Sciatic nerve (tissue), 2 donors: Measurements from ENCODE around the gene RER1. TPM values are rescaled to one million over a fixed set of nuclear protein-coding genes. Genes with fewer than 3 reads are reported as not detected.

ENCODE experiments used
- ATAC-seq: fragments of 200-7000 bp; cut with Tn5 transposase; one replicate; pipeline ENCODE4 v1.9.1; 2020; ENCODE audit warnings: mild to moderate bottlenecking, moderate library complexity
- DNase-seq: peaks from one replicate; pipeline ENCODE4 v3.0.0-alpha.2; 2020; ENCODE audit warnings: low spot score
- intact Hi-C: fragments of 100-400 bp; cut with DNase I; formaldehyde crosslinking; loops from one replicate; pipeline ENCODE4 v1.14.2; 2022
- total RNA-seq: library from RNA; stranded (reverse); fragmentation: NEBNext Ultra II Directional; extraction: Animal tissue kit (Norgen Biotek cat#: 25700); gene quantifications from one replicate; pipeline ENCODE4 v1.2.1, GENCODE V29; 2021
- donor health status: DM: no; HTN: no; CAD: no.
- donor health status: DM: no; HTN: no; CAD: no.

Gene RER1
- total RNA-seq, 1 donor from 2014 or later = 87.3 TPM

GRCh38 chr1:2374252-2375155 is 17.1 kb upstream of the RER1 start:
- peak; percentile 31 for DNase-seq

DNA sequence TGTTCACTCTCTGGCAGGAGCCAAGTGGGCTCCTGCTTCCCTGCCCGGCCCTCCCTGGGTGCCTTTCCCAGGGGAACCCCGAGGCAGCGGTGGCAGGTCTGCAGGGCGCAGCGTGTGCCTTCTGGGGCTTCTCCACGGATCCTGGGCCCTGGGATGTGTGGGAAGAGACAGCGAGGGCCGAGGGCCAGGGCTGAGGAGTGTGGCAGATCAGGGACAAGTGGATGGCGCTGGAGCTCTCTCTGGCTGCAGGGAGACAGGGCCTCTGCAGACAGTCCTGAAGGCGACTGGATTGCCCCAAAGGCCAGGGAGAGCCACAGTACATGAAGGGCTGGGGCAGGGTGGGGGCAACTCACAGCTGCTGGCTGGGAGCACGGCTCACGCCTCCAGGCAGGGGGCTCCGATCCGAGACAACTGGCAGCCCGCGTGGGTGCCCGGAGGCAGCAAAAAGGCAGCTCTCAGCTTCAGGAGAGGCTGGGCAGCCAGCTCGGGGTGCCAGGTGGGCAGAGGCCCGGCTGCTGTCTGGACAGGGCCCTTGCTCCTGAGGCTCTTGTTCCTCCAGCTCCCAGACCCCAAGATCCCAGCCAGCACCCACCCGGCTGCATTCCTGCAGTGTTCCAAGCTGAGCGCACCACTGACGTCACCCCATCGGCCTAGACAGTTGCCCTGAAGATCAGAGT is 16.3 kb upstream of the RER1 start:
- intact Hi-C loops = no loop called here
- ATAC-seq (no peak), DNase-seq (peak; percentile 49)

More at GRCh38 chr1:2374252-2375155, 17.1 kb upstream of the RER1 start:
- intact Hi-C loops = no loop called here
- ATAC-seq = no peak

- intact Hi-C loops = no loop called here
- ATAC-seq (no peak), DNase-seq (no peak)
These were observed 15.7 kb upstream of the RER1 start for GRCh38 chr1:2375923-2376260.

DNA sequence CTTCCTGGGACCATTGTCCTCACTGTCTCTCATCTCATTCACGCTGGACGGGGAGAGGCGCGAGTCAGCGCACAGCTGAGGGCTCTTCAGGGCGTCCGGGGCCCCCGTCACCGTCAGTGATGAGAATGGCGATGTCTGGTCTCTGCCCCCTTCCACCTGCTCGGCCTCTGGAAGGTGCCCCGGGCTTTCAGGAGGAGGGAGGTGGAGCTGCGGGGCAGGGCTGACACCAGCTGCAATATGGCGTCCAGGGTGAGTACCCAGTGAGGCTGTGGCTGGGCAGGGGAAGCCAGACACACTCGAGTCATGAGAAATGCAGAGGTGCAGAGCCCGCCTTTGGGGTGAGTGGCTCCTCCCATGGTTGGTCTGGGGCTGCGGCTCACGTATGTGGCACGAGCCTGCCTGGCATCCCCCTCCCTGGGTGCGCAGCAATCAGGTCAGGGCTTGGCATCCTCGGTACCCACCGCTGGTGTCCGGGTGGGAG is 15.3 kb upstream of the RER1 start:
- peak; percentile 51 for DNase-seq
- ATAC-seq = no peak
- intact Hi-C loops = no loop called here

DNA sequence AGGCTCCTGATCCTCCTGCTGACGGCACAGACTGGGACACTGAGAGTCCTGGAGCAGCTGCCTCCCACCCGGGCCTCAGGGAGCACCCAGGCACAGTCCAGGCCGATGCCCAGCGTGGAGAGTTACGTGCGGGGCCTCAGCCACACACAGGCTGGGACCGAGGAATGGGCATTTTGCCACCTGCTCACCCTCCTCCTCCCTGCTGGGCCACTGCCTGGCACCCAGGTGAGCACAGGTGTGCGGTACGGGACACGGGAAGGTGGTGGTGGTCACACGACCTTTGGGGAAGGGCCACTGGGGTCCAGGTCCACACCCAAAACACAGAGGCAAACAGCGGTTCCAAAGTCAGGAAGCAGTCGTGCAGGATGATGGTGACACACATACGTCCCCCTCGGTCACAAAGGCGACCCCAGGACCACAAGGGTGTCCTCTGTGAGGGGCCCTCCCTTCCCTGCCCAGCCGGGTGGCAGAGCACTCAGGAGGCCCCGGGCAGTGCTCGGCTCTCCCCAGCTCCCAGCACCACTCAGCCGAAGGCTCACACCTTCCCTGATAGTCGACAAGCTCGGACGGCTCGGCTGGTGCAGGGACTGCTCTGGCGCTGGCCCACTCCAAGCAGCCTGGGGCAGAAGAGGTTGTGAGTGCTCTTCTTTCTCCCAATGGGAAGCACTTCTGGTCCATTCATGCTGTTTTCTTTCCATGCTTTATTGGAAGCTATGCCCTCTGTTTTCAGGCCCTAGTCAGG is 14.5 kb upstream of the RER1 start:
- intact Hi-C loops = no loop called here
- DNase-seq (peak; percentile 53), ATAC-seq (no peak)

GRCh38 chr1:2377751-2378440 is 13.7 kb upstream of the RER1 start:
- intact Hi-C loops = no loop called here
- ATAC-seq (no peak), DNase-seq (peak; percentile 45)

- intact Hi-C loops = no loop called here
- no peak for ATAC-seq
- peak; percentile 53 for DNase-seq
These were observed 13.2 kb upstream of the RER1 start for GRCh38 chr1:2378441-2378851.

DNA sequence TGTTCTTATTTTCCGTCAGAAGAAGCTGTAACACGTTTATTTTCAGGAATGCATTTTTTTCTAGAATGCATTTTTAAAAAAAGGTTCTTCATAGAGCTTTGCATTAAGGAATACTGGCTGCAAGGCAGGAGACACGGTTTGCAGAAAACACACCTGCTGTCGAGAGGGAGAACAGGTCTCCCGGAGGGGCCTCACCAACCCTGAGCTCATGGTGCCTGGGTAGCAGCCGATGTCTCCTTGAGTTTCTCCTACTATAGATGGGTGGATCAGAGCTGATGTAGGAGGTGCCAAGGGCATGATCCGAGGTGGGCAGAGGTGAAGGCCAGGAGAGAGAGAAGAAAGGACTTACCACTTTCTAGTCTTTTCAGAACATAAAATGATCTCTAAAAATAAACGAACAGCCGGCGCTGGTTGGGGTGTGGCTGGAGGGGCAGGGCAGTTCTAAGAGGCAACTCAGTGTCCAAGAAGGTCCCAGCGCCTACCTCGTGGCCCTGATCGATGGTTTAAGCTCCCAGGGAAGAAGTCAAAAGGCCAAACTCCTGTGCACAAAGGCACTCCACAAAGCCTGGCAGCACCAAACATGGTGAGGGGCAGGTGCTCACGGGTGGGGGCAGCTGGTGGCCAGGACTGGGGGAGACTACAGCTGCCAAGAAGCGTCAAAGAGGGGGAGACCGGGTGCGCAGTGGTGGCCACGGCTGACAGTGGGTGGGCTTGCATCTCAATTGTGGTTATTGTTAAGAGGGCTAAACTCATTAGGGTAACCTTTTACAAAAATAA is 12.5 kb upstream of the RER1 start:
- DNase-seq (peak; percentile 51), ATAC-seq (no peak)
- intact Hi-C loops = no loop called here

DNA sequence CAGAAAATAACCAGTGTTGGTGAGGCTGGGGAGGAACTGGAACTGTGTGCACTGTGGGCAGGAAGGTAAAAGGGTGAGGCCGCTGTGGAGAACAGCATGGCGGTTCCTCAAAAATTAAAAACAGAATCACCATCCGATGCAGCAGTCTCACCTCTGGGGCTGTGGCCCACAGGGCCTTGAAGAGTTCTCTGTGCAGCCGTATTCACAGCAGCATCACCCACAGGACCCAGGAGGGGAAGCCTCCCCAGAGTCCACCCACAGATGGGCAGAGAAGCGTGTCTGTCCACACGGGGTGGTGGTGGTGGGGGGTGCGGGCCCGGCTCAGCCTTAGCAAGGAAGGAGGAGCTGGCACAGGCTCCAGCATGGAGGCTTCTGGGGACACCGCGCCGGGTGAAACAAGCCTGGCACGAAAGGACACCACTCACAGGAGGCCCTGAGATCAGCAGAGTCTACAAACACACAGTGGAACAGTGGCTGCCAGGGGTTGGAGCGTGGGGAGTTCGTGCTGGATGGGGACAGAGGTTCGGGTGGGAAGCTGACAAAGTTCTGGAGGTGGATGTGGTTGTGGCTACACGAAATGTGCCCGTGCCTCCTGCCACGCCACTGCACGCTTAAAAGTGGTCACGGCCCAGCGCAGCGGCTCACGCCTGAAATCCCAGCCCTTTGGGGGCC is 11.8 kb upstream of the RER1 start:
- intact Hi-C loops = loop anchor here (2.0 kb wide), 1 partner anchor 185 kb away; the partner anchor contains the start of gene FAAP20
- DNase-seq (peak; percentile 57), ATAC-seq (no peak)

GRCh38 chr1:2380816-2381591 is 10.6 kb upstream of the RER1 start:
- ATAC-seq (peak; percentile 45), DNase-seq (peak; percentile 58)
- intact Hi-C loops = loop anchor here (2.0 kb wide), 1 partner anchor 186 kb away; the partner anchor contains the start of gene FAAP20

GRCh38 chr1:2381741-2382620 is 9.7 kb upstream of the RER1 start:
- ATAC-seq = peak; percentile 96
- intact Hi-C loops = loop anchor here (2.0 kb wide), 1 partner anchor 187 kb away; the partner anchor contains the start of gene FAAP20
- peak; percentile 92 for DNase-seq

DNA sequence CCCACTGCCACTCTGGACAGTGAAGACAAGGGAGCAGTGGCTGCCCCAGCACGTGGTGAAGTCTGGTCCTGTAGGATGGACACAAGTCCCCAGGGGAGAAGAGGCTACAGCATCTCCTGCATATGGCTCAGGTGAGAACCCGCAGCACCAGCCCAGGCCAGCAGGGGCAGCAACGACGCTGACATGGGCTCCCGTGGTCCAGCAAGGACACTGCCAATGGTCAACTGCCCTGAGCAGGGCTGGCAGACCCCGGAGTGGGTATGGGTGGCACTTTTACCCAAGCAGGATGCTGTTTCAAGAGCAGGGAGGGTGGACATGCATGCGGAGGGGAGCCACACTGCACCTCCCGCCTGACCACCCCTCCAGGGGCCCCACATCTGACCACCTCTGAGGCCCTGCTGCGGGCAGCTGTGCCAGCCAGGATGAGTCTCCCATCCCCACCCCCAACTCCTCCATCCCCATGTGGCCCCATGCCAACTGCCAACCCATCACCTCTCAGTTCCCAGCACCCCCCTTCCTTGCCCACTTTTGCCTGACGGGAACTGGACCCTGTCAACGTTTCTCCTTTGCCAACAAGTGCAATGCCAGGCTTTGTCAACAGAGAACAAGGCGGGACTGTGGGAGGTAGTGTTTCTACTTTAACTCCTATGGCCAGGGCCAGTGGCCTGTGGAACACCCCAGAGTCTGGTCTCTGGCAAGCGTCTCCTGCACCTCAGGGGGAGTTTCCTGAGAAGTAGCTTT is 8.8 kb upstream of the RER1 start:
- DNase-seq (peak; percentile 69), ATAC-seq (no peak)
- intact Hi-C loops = no loop called here

DNA sequence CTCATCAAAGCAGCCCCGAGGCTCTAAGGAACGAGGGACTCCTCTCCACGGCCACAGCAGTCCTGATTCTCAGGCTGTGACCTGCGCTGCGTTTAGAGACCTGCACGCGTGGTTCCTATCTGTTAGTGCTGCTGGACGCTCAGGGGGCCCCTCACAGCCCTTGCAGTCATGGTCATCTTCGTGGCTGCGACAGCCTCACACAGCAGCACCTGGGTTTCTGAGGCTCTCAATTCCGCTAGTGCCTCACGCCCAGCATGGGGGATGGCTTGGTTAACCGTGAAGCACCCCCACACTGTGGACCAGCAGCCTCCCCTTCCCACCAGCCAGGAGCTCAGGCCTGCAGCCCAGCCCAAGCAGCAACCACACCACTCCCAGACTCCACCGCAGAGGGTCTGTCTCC is 8.1 kb upstream of the RER1 start:
- peak; percentile 52 for DNase-seq
- intact Hi-C loops = no loop called here
- ATAC-seq = no peak

DNA sequence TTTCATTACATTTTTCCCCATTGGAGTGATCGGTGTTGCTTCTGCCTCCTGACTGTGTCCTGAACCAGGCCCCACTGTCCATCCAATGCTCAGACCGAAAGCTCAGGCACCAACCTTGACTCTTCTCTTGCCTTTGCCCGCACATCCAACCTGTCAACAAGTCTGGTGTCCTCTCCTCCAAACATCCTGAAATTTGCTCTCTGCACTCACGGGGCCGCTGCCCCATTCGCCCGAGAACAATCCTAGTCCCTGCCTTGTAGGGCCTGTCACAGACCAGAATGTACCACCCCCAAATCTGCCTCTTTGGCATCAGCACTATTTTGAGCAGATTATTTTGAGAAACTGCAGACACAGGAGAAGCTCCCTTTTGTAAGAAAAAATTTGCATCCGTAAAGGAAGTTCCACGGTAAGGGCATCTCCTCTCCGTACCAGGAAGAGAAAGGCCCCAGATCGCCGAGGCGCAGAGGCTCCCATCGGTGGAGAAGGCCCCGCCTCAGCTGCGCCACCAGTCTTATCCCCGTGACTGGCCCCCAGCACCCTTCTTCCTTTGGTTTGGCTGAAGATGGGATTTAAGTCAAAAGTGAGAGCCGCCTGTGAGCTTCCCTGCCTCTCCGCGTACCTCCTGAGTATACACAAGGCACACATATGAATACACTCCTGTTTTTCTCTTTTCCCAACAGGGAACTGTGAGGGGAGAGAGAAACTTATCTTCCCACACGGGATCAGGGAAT is 7.3 kb upstream of the RER1 start:
- intact Hi-C loops = no loop called here
- ATAC-seq = no peak
- DNase-seq = peak; percentile 56
